ENCODE measurements around the gene ALKBH3. TPM values are rescaled to one million over a fixed set of nuclear protein-coding genes. Genes with fewer than 3 reads are reported as not detected.

The ALKBH3 gene
- 10 to 100 TPM; 25.4 to 39.6 (median 34.9) TPM for total RNA-seq

DNA sequence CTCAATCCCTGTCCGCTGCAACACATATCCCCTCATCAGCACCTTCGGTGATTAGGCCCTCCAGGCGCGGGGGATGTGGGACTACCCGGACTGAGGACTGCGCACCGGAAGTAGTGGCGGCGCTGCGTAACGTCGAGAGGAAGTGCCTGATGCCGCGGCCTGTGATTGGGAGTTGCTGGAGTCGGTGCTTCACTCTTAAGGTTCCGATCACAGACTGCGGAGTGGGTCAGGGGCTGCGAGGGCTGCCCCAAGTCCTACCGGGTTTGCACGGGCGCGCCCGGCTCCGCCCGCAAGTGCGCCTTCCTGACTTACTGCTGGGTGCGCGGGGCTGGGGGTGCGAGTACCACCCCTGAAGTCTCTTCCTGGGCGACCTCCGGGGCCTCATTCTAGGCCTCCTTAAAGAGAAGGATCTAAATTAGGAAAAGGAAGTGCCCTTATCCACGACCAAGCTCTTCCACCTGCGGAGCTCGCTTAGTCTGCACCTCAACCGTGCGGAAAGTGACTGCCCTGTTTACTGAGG, at the start of gene ALKBH3:
Gene ALKBH3 (plus strand): TSS at position 192 of the 520 bp plus-strand sequence. CDS start 1,822 bp downstream, outside the sequence.
- no peak for TF ChIP-seq CTCF (IDR thresholded peaks at IDR 0.05; ENCODE audit: low read depth)

DNA sequence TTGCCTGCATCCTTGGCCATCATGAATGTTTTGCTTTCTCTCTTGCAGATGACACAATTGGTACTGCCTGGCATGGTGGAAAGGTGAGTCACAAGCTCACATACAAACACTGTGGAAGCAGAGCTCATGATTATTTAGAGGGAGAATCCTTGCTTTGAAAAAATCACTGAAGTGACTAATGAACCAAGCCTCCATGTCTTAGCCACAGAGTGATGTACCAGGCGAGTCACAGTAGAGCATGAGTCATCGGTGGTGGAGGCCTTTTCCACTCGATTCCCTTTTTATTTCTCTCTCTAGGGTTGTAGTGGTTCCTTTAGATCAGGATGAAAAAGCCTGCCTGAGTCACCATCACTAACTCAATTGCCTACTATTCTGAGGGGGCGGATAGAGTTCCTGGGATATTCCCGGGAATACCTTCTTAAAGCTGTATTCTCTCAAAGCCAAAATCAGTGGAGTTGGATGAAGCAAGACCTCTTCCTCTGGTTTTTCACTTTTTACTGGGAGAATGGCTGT, 49.6 kb upstream of the ALKBH3 start:
- TF ChIP-seq CTCF (IDR thresholded peaks at IDR 0.05; ENCODE audit: low read depth), result no peak

DNA sequence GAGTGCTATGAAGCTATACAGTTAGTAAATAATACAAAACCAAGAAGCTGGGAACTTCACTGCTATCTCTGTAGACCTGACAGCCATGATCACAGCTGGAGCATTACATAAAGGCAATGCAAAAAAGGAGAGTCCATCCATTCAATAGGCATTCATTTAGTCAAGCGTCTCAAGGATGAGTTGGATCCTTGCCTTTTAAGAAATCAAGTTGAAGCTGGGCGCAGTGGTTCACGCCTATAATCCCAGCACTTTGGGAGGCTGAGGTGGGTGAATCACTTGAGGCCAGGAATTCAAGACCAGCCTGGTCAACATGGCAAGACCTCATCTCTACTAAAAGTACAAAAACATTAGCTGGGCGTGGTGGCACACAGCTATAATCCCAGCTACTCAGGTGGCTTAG, 48.1 kb upstream of the ALKBH3 start:
- TF ChIP-seq CTCF (IDR thresholded peaks at IDR 0.05; ENCODE audit: low read depth), result no peak

- no peak for TF ChIP-seq CTCF (IDR thresholded peaks at IDR 0.05; ENCODE audit: low read depth)
Observed at GRCh38 chr11:43833657-43834073, 47.0 kb upstream of the ALKBH3 start.

GRCh38 chr11:43834286-43834685, 46.3 kb upstream of the ALKBH3 start:
- TF ChIP-seq CTCF (IDR thresholded peaks at IDR 0.05; ENCODE audit: low read depth), result no peak

DNA sequence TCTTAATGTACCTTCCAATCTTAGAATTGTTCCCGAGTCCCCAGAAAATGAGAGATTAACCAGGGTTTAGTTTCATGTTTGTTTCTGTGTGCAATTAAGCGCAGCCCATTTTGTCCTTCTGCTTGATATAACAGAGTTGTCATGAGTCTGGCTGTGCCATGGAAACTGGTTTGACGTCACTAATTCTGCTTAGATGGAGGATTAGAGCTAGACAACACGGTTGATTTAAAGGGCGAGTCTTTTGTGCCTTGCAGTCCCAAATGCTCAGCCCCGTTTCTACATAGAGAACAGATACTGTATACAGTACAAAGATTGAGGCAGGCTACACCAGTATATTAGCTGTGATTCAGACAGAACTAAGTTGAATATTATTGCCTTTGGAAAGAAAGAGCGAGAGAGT, 45.5 kb upstream of the ALKBH3 start:
- TF ChIP-seq CTCF (IDR thresholded peaks at IDR 0.05; ENCODE audit: low read depth), result no peak

DNA sequence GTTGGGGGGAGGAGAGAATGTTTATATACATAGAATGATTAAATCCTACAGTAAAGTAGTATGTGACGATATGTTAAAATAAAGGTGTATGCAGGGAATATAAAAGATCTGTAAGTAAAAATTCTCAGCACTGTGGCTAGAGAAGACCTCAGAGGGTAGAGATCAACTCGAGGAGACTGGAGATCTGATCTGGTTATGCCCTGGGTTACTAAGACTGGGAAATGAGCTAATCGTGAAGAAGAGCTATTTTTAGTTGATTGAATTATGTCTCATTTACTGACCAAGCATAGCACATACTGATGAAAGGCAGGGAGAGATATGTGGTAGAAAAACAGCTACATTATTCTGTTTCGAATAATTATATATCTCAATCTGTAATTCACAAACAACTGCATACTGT, 42.8 kb upstream of the ALKBH3 start:
- TF ChIP-seq CTCF (IDR thresholded peaks at IDR 0.05; ENCODE audit: low read depth), result no peak
